NCI-H2227 (cell line): Measurements from ENCODE around the gene OR2B6.
"Not testable (repeated sequence)": the region's sequence is repeated elsewhere in the genome, so short reads cannot be mapped to it uniquely, and the experiment has no call there.

Source experiments
- DNase-seq: peaks from one replicate; lab custom pipeline; 2025; ENCODE audit not compliant: unreplicated experiment; lab: John Stamatoyannopoulos, UW

Gene OR2B6

GRCh38 chr6:27956941-27957340 lies at the start of gene OR2B6:
OR2B6 (plus strand) TSS chr6:27957241; CDS start chr6:27957241, 0 bp downstream.
- DNase-seq = no peak

GRCh38 chr6:27908017-27908416 lies 49.0 kb upstream of the OR2B6 start:
- no peak for DNase-seq

GRCh38 chr6:27911956-27912446 lies 45.0 kb upstream of the OR2B6 start, which contains the start of gene OR2B2:
OR2B2 (minus strand) TSS chr6:27912396; CDS start chr6:27912319, 77 bp downstream.
- DNase-seq = no peak

- DNase-seq = no peak
Measured at GRCh38 chr6:27922949-27923348, 34.1 kb upstream of the OR2B6 start.

GRCh38 chr6:27924179-27924578 lies 32.9 kb upstream of the OR2B6 start:
- no peak for DNase-seq

- not testable (repeated sequence) for DNase-seq
Measured at GRCh38 chr6:27928041-27928440, 29.0 kb upstream of the OR2B6 start.

- DNase-seq = not testable (repeated sequence)
Measured at GRCh38 chr6:27929930-27930329, 27.1 kb upstream of the OR2B6 start.

GRCh38 chr6:27931209-27931608 lies 25.8 kb upstream of the OR2B6 start:
- DNase-seq = no peak

GRCh38 chr6:27940766-27941165 lies 16.3 kb upstream of the OR2B6 start:
- DNase-seq = no peak

GRCh38 chr6:27943072-27943471 lies 14.0 kb upstream of the OR2B6 start:
- peak; percentile 16 for DNase-seq

- DNase-seq = no peak
Measured at GRCh38 chr6:27948237-27948636, 8.8 kb upstream of the OR2B6 start.

GRCh38 chr6:27951040-27951439 lies 6.0 kb upstream of the OR2B6 start:
- DNase-seq = no peak

GRCh38 chr6:27957516-27957915 lies 475 bp downstream of the OR2B6 start:
- no peak for DNase-seq

- no peak for DNase-seq
Measured at GRCh38 chr6:27962506-27962905, 5.5 kb downstream of the OR2B6 start.

- no peak for DNase-seq
Measured at GRCh38 chr6:27966044-27966443, 9.0 kb downstream of the OR2B6 start.

- no peak for DNase-seq
Measured at GRCh38 chr6:27966816-27967426, 9.9 kb downstream of the OR2B6 start.

- no peak for DNase-seq
Measured at GRCh38 chr6:27970444-27970843, 13.4 kb downstream of the OR2B6 start.

- no peak for DNase-seq
Measured at GRCh38 chr6:27972750-27973149, 15.7 kb downstream of the OR2B6 start.

- DNase-seq = peak; percentile 33
Measured at GRCh38 chr6:27977387-27977786, 20.3 kb downstream of the OR2B6 start.

- no peak for DNase-seq
Measured at GRCh38 chr6:27978705-27979104, 21.7 kb downstream of the OR2B6 start.

GRCh38 chr6:27980111-27980510 lies 23.1 kb downstream of the OR2B6 start:
- peak; percentile 31 for DNase-seq

GRCh38 chr6:27986928-27987725 lies 30.1 kb downstream of the OR2B6 start:
- no peak for DNase-seq
